GM18502 (cell line): Measurements from ENCODE around the gene BTNL9.
A peak's percentile ranks its signal among the peaks of the same experiment; 100 is the strongest.
"Not testable (repeated sequence)": the region's sequence is repeated elsewhere in the genome, so short reads cannot be mapped to it uniquely, and the experiment has no call there.

Experiments
- ATAC-seq: cut with Tn5 transposase; IDR thresholded peaks from one replicate; pipeline ENCODE4 v1.9.1; 2021; ENCODE audit warnings: mild to moderate bottlenecking; ENCODE audit not compliant: unreplicated experiment, poor library complexity

Gene BTNL9

GRCh38 chr5:181042036-181042713 lies 2.1 kb downstream of the BTNL9 start:
- no peak for ATAC-seq

GRCh38 chr5:181042722-181043121 lies 2.7 kb downstream of the BTNL9 start:
- ATAC-seq: no peak

DNA sequence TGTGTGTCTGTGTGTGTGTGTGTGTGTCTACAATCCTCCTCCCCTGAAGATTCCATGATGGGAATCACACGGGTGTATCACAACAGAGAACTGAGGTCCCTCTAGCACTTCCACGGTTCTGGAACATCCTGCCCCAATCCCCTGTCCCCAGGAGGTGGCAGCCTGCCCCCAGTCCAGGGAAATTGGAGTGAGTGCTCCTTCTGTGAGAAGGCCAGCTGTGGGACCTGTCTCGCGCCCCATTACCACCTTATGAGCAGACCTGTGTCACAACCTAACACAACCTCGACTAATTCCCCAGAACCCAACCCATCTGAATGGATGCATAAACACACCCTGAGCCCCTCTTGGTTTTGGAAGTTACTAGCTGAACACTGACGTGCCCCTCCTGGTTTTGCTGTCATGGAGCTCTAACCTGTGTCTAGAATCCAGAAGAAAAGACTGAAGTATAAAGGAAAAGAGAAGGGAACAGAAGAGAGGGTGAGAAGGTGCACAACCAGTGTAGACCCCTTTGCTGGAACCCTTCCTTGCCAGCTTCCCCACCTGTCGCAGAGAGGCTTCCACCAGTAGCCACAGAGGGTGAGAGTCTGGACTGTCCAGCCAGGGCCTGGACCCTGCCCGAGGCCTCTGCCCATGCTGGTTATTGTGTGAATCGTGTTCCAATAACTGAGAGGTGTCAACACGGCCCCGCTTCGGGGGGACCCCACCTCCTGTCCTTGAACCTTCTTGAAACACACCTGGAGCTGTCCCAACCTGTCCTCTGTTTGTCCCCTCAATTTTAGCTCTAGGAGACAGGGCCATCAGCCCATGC lies 3.4 kb downstream of the BTNL9 start:
- ATAC-seq: no peak

DNA sequence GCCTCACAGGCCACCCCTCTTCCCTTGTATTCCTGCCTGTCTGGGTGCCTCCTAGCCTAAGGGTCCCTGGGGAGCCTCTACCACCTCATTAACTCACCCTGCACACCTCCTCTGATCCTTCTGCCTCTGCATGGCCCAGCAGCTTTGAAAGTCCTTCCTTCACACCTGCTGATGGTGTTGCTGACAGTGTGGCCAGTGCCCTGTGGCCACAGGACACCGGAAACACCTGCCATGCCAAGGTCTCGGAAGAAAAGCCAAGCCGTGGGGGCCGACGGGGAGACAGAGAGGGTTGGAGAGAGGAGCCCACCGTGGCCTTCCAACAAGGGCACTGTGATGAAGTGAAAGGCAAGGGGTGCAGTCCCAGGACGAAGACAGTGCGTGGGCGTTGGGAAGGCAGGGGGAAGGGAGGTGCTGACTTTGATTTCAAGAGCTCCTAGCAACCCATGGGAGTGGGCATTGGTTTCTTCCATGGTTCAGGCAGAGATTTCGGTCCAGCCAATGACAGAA lies 4.1 kb downstream of the BTNL9 start:
- ATAC-seq: no peak

DNA sequence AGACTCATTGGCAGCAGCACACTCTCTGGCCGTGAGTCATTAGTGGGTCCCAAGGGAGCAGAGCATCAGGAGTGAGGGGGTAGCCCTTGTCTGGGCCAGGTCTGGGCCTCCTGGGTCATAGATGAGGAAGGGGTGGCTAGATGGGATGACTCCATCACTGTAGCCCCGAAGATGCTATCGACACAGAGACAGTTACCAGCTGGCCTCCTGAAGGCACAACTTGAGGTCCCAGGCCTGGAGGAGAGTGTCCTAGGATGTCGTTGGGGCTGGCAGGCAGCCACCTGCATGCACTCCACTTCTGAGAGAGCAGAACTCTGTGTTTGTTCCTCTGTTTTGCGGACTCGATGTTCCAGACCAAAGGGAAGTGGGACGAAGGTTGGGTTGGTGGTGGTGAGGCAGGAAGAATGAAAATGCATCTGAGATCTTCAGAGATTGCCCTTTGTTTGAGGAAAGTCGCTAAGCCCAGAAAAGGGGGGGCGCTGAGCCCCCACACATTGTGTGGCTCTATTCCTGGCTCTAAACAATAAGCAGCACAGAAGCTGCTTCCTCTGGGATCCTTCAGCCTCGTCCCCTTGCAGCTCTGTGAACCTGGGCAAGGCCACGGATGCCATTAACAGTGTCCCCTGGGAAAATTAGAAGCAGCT lies 4.7 kb downstream of the BTNL9 start:
- no peak for ATAC-seq

- ATAC-seq: no peak
Measured at GRCh38 chr5:181045316-181045715, 5.2 kb downstream of the BTNL9 start.

DNA sequence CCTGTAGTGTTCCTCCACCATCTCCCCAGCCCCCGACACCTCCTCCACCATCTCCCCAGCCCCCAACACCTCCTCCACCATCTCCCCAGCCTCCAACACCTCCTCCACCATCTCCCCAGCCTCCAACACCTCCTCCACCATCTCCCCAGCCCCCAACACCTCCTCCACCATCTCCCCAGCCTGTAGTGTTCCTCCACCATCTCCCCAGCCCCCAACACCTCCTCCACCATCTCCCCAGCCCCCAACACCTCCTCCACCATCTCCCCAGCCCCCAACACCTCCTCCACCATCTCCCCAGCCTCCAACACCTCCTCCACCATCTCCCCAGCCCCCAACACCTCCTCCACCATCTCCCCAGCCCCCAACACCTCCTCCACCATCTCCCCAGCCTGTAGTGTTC lies 5.8 kb downstream of the BTNL9 start:
- not testable (repeated sequence) for ATAC-seq

DNA sequence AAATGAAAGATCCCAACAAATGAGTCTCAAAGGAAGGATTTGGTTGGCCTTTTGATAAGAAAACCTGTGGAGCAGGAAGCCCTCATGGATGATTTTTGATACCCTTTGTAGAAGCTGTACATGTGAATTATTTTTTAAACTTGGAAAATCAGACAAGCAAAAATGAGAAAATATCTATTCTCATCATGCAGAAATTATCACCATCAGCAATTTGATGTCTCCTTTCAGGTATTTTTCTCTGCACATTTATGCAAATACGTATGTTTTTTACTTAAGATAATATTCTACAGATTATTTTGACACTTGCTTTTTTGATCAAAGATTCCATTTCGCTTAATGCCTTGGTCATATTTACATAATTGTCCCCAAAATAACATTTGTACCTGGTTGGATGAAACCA lies 7.2 kb downstream of the BTNL9 start:
- no peak for ATAC-seq

GRCh38 chr5:181047921-181048320 lies 7.9 kb downstream of the BTNL9 start:
- no peak for ATAC-seq

- no peak for ATAC-seq
Measured at GRCh38 chr5:181050016-181050415, 9.9 kb downstream of the BTNL9 start.

DNA sequence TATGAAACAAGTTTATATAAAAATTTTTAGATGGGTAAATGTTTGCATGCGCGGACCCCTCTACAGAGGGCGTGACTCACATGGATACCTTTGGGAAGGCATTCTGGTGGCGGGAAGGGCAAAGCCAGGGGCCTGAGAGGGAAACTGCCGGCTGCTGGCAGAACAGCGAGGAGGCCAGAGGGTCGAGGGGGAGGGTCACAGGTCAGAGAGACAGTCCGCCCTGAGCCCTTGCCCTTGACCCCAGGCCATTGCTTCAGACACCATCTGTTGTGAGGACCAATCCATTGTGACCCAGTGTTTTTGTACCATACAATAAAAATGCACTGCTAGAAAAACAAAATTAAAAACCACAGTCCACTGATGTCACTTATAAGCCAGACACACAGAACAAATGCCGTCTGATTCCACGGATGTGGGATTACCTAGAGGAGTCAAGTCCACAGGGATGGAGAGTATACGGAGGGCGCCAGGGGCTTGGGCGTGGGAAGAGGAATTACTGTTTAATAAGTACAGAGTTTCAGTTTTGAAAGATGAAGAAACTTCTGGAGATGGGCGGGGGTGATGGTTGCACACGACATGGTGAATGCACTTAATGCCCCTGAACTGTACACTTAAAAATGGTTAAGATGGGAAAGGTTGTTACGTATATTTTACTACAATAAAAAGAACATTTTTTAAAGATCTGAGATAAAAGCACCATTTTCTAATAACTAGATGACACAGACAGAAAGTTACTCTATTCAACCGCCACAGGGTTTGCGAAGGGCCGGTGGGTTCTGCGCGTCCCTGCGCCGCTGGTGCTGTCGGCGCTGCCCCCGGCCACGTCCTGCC lies 12.0 kb downstream of the BTNL9 start:
- ATAC-seq: peak; percentile 21

- peak; percentile 39 for ATAC-seq
Measured at GRCh38 chr5:181052672-181053487, 12.8 kb downstream of the BTNL9 start.

DNA sequence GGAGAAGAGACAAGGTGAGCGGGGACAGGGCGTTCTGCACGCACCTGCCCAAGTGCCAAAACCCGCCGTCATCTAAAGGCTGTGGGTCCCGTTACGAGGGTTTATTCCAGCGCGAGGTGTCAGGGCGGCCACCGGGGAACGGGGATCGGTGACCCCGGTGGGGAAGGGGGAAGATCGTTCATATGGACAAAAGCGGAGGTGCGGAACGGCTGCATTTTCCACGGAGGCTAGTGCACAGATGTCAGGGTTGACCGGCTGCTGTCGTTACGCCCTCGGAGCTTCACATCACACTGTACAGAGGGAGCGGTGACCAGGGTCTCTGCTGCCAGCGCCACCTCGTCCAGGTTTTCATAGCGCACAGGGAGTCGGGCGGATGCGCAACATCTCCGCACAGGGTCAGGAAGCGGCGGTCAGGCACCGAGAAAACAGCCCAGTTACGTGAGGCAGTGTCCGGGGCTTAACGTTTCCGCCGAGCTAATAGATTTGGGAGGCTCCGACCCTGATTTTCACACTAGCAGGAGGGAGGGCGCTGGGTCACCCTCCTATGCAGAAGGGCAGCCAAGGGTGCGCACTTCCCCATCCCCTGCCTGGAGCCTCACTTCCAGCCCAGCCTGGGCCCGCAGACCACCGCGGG lies 13.5 kb downstream of the BTNL9 start:
- peak; percentile 14 for ATAC-seq

GRCh38 chr5:181054138-181054537 lies 14.1 kb downstream of the BTNL9 start:
- ATAC-seq: no peak

- no peak for ATAC-seq
Measured at GRCh38 chr5:181054871-181055459, 14.9 kb downstream of the BTNL9 start.

- no peak for ATAC-seq
Measured at GRCh38 chr5:181056431-181056830, 16.4 kb downstream of the BTNL9 start.

DNA sequence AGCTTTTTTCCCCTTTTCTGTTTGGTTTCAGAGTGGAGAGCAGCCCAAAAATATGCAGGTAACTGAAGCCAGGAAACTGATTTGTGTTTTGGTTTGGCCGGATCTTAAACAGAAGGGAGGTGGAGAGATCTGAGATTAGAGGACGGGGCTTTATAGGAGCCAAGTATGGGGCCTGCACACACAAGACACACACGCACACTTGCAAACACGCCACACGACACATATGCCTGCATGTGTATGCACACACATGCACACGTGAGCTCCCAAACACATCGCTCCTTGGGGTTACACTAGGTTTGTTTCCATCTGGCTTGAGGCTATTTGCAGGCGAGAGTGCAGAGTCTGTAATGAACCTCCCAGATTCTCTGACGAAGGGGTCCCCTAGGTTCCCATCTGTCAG lies 18.3 kb downstream of the BTNL9 start:
- ATAC-seq: no peak

- no peak for ATAC-seq
Measured at GRCh38 chr5:181058786-181059296, 18.8 kb downstream of the BTNL9 start.
